ENCODE data around the gene FCER2.

The FCER2 gene

DNA sequence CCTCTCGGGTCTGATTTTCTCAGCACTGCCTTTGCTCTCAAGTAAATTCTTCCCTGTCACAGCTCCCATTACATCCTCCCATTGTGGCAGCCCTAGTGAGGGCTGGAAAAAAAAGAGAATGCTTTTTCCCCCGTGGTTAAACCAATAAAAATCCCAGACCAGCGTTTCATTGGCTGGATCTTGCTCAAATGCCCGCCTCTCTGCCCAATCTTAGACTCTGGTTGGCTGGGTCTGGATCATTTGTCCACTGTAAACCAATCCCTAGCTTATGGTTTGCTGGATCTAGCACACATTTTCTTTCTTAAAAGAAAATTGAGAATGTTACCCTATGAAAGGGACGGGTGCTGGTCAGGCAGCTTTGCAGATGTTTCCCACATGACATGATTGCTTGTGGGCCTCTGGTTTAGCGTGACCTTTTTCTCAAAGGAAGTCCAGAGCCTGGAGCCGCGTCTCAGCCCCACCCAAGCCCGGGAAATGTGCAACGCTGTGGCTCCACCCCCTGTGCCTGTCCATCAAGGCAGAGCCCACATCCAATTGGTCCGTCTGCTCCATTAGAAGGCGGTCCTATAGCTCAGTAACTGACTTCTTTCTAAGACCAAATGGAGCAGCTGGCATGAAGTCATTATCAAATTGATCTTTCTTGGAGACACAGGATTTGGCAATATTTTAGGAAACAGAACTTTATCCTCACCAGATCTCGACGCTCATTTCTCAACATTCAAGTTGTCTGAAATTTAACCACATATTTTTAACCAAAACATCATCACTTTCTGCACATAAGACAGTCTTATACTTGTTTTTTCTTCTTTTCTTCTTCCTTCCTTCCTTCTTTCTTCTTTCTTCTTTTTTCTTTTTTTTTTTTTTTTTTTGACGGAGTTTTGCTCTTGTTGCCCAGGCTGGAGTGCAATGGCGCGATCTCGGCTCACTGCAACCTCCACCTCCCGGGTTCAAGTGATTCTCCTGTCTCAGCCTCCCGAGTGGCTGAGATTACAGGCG, 27.6 kb downstream of the FCER2 start:
- H3K4me3 Mint-ChIP-seq: peak overlapping the region in 1 of 3 experiments; percentile 51
- H3K9me3 Mint-ChIP-seq: peaks cover 6% of the 10 kb centered on the region
- no peak overlapping the region for H3K27ac Mint-ChIP-seq
- H3K27me3 Mint-ChIP-seq (ENCODE audit: low read depth): peaks cover 64% of the 10 kb centered on the region
- TF ChIP-seq, protein P1, sequence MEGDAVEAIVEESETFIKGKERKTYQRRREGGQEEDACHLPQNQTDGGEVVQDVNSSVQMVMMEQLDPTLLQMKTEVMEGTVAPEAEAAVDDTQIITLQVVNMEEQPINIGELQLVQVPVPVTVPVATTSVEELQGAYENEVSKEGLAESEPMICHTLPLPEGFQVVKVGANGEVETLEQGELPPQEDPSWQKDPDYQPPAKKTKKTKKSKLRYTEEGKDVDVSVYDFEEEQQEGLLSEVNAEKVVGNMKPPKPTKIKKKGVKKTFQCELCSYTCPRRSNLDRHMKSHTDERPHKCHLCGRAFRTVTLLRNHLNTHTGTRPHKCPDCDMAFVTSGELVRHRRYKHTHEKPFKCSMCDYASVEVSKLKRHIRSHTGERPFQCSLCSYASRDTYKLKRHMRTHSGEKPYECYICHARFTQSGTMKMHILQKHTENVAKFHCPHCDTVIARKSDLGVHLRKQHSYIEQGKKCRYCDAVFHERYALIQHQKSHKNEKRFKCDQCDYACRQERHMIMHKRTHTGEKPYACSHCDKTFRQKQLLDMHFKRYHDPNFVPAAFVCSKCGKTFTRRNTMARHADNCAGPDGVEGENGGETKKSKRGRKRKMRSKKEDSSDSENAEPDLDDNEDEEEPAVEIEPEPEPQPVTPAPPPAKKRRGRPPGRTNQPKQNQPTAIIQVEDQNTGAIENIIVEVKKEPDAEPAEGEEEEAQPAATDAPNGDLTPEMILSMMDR (IDR thresholded peaks at IDR 0.05; ENCODE audit: unreplicated experiment in 3 of 3): no peak
- peaks cover 9% of the 10 kb centered on the region for H3K4me1 Mint-ChIP-seq
- H3K36me3 Mint-ChIP-seq (ENCODE audit: low read depth): no peaks in the 10 kb centered on the region

- Mint-ChIP-seq H3K27ac (no peak overlapping the region), H3K4me3 (no peak overlapping the region), H3K27me3 (ENCODE audit: low read depth) (peaks cover 67% of the 10 kb centered on the region), H3K9me3 (peaks cover 6% of the 10 kb centered on the region), H3K36me3 (ENCODE audit: low read depth) (no peaks in the 10 kb centered on the region), H3K4me1 (peaks cover 7% of the 10 kb centered on the region)
- TF ChIP-seq, protein P1 (IDR thresholded peaks at IDR 0.05; ENCODE audit: unreplicated experiment in 3 of 3): no peak
These were observed 29.4 kb downstream of the FCER2 start for GRCh38 chr19:7672522-7672921.

- TF ChIP-seq, protein P1 (IDR thresholded peaks at IDR 0.05; ENCODE audit: unreplicated experiment in 3 of 3): no peak
- H3K9me3 Mint-ChIP-seq: peaks cover 9% of the 10 kb centered on the region
- H3K36me3 Mint-ChIP-seq (ENCODE audit: low read depth): no peaks in the 10 kb centered on the region
- no peak overlapping the region for H3K27ac Mint-ChIP-seq
- H3K27me3 Mint-ChIP-seq (ENCODE audit: low read depth): peaks cover 64% of the 10 kb centered on the region
- peaks cover 7% of the 10 kb centered on the region for H3K4me1 Mint-ChIP-seq
- peak overlapping the region; percentile 72 to 80 (median 78) for H3K4me3 Mint-ChIP-seq
These were observed 31.1 kb downstream of the FCER2 start for GRCh38 chr19:7670790-7671189.

DNA sequence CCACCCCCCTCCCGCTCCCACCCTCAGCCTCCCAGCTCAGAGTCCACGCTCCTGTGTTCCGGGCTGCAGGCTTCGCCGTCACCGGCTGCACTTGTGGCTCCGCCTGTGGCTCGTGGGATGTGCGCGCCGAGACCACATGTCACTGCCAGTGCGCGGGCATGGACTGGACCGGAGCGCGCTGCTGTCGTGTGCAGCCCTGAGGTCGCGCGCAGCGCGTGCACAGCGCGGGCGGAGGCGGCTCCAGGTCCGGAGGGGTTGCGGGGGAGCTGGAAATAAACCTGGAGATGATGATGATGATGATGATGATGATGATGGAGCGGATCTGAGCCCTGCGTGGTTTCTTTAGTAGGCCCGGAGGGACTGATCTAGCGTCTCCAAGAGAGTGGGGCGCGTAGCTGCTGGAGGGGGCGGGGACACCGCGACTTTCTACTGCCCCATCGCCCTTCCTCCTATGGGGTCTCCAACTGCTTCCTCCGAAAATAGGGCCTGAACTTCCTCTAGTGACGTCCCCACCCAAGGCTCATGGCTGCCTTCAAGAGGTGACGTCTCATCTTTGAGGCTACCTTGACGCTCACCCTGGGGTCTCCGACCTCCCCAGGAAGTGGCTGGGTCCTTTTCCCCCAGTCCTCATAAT, 31.7 kb downstream of the FCER2 start:
- Mint-ChIP-seq H3K27me3 (ENCODE audit: low read depth) (peaks cover 62% of the 10 kb centered on the region), H3K4me3 (peak overlapping the region; percentile 72 to 80 (median 78)), H3K27ac (no peak overlapping the region), H3K36me3 (ENCODE audit: low read depth) (no peaks in the 10 kb centered on the region), H3K9me3 (peaks cover 9% of the 10 kb centered on the region), H3K4me1 (peaks cover 13% of the 10 kb centered on the region)
- TF ChIP-seq, protein P1 (IDR thresholded peaks at IDR 0.05; ENCODE audit: unreplicated experiment in 3 of 3): no peak

- TF ChIP-seq, protein P1 (IDR thresholded peaks at IDR 0.05; ENCODE audit: unreplicated experiment in 3 of 3): no peak
- no peaks in the 10 kb centered on the region for H3K36me3 Mint-ChIP-seq (ENCODE audit: low read depth)
- H3K9me3 Mint-ChIP-seq: peaks cover 8% of the 10 kb centered on the region
- H3K4me1 Mint-ChIP-seq: peaks cover 17% of the 10 kb centered on the region
- H3K4me3 Mint-ChIP-seq: peak overlapping the region in 1 of 3 experiments; percentile 2
- H3K27me3 Mint-ChIP-seq (ENCODE audit: low read depth): peaks cover 62% of the 10 kb centered on the region
- H3K27ac Mint-ChIP-seq: no peak overlapping the region
These were observed 32.3 kb downstream of the FCER2 start for GRCh38 chr19:7669641-7670040.
